Activated T-helper 2 cell treated with anti-CD3 and anti-CD28 coated beads, Interferon-gamma antibody, Interleukin-2, Interleukin-4, amounts not matched to agents 10 μg/mL and 5 μg/mL and 100 μg/mL, durations not matched to agents 14 hours and 24 hours and 36 hours (primary cell): ENCODE results near the gene PEX19. TPM values are rescaled to one million over a fixed set of nuclear protein-coding genes. Genes with fewer than 3 reads are reported as not detected.

Experiments used
- DNase-seq: peaks from one replicate; pipeline ENCODE4 v3.0.0; 2021; ENCODE audit warnings: low spot score
- H3K27ac Mint-ChIP-seq: one replicate; pipeline ENCODE4 v1.8.0; 2021; ENCODE audit warnings: mixed read lengths
- H3K27me3 Mint-ChIP-seq: one replicate; pipeline ENCODE4 v1.8.0; 2021; ENCODE audit warnings: low read depth, mixed read lengths
- H3K36me3 Mint-ChIP-seq: one replicate; pipeline ENCODE4 v1.8.0; 2021; ENCODE audit warnings: low read depth, mixed read lengths
- H3K4me1 Mint-ChIP-seq: one replicate; pipeline ENCODE4 v1.8.0; 2021; ENCODE audit warnings: low read depth, mixed read lengths
- H3K4me3 Mint-ChIP-seq: one replicate; pipeline ENCODE4 v1.8.0; 2021; ENCODE audit warnings: low read depth, mild to moderate bottlenecking, moderate library complexity, mixed read lengths
- H3K9me3 Mint-ChIP-seq: one replicate; pipeline ENCODE4 v1.8.0; 2021; ENCODE audit warnings: mixed read lengths
- intact Hi-C: fragments of 100-400 bp; cut with micrococcal nuclease; formaldehyde crosslinking; loops from one replicate; pipeline ENCODE4 v1.15.1; 2023
- total RNA-seq: library from RNA; stranded (reverse); gene quantifications from 2 replicates; pipeline ENCODE4 v1.2.3, GENCODE V29; 2022

The PEX19 gene
- 60.9 and 68.5 TPM in 2 replicates for total RNA-seq

GRCh38 chr1:160284782-160285344 lies at the start of gene PEX19:
Gene PEX19 (minus strand): TSS chr1:160285133. CDS start chr1:160285124, 9 bp downstream.
- peaks cover 19% of the 10 kb centered on the region for H3K4me1 Mint-ChIP-seq
- H3K9me3 Mint-ChIP-seq: no peaks in the 10 kb centered on the region
- intact Hi-C loops: loop anchor here (1.0 to 2.0 kb wide), 2 partner anchors 22 to 58 kb away; partner anchors contain the start of genes COPA and NCSTN
- H3K27me3 Mint-ChIP-seq: no peaks in the 10 kb centered on the region
- peak; percentile 92 for DNase-seq
- H3K36me3 Mint-ChIP-seq: peaks cover 52% of the 10 kb centered on the region
- H3K27ac Mint-ChIP-seq: peak within 1 kb of the TSS; percentile 97
- peak within 1 kb of the TSS; percentile 99 for H3K4me3 Mint-ChIP-seq

GRCh38 chr1:160332516-160332915 lies 47.6 kb upstream of the PEX19 start:
- H3K4me3 Mint-ChIP-seq: no peak overlapping the region
- peaks cover 66% of the 10 kb centered on the region for H3K36me3 Mint-ChIP-seq
- no peak overlapping the region for H3K27ac Mint-ChIP-seq
- intact Hi-C loops: no loop called here
- H3K27me3 Mint-ChIP-seq: no peaks in the 10 kb centered on the region
- no peak for DNase-seq
- H3K4me1 Mint-ChIP-seq: no peaks in the 10 kb centered on the region
- H3K9me3 Mint-ChIP-seq: no peaks in the 10 kb centered on the region

DNA sequence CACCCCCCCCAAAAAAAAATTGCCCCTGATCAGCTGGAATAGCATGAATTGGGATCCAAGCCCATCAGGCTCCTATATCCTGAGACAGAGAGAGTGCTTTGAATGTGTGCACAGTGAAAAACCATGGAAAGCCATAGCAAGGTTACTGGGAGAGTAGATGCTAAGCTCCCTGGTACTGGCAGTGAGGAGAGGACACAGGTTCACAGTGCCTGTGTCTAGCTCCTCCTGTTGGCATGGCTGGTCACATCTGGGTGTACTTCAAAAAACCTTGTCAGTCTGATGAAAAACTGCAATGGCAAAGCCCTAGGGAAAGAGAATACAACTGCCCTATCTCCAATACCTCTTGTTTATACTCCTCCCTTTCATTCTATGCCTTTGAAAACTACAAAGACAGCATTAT lies 45.2 kb upstream of the PEX19 start:
- Mint-ChIP-seq H3K4me1 (no peaks in the 10 kb centered on the region), H3K9me3 (no peaks in the 10 kb centered on the region), H3K27ac (no peak overlapping the region), H3K4me3 (no peak overlapping the region), H3K27me3 (no peaks in the 10 kb centered on the region), H3K36me3 (peaks cover 71% of the 10 kb centered on the region)
- intact Hi-C loops: no loop called here
- DNase-seq: no peak

GRCh38 chr1:160328184-160328583 lies 43.3 kb upstream of the PEX19 start:
- DNase-seq: no peak
- Mint-ChIP-seq H3K4me1 (no peaks in the 10 kb centered on the region), H3K36me3 (peaks cover 69% of the 10 kb centered on the region), H3K9me3 (no peaks in the 10 kb centered on the region), H3K27me3 (no peaks in the 10 kb centered on the region), H3K27ac (no peak overlapping the region), H3K4me3 (no peak overlapping the region)
- intact Hi-C loops: no loop called here

GRCh38 chr1:160326418-160326817 lies 41.5 kb upstream of the PEX19 start:
- intact Hi-C loops: no loop called here
- Mint-ChIP-seq H3K27ac (no peak overlapping the region), H3K36me3 (peaks cover 70% of the 10 kb centered on the region), H3K9me3 (no peaks in the 10 kb centered on the region), H3K4me3 (no peak overlapping the region), H3K27me3 (no peaks in the 10 kb centered on the region), H3K4me1 (no peaks in the 10 kb centered on the region)
- DNase-seq: no peak

GRCh38 chr1:160325252-160325651 lies 40.3 kb upstream of the PEX19 start:
- H3K4me3 Mint-ChIP-seq: no peak overlapping the region
- no peak for DNase-seq
- intact Hi-C loops: no loop called here
- H3K27me3 Mint-ChIP-seq: no peaks in the 10 kb centered on the region
- peaks cover 68% of the 10 kb centered on the region for H3K36me3 Mint-ChIP-seq
- no peak overlapping the region for H3K27ac Mint-ChIP-seq
- H3K4me1 Mint-ChIP-seq: no peaks in the 10 kb centered on the region
- no peaks in the 10 kb centered on the region for H3K9me3 Mint-ChIP-seq

GRCh38 chr1:160322831-160323230 lies 37.9 kb upstream of the PEX19 start:
- H3K27ac Mint-ChIP-seq: no peak overlapping the region
- H3K9me3 Mint-ChIP-seq: peaks cover 2% of the 10 kb centered on the region
- DNase-seq: no peak

GRCh38 chr1:160315359-160315758 lies 30.4 kb upstream of the PEX19 start:
- Mint-ChIP-seq H3K4me1 (peaks cover 15% of the 10 kb centered on the region), H3K9me3 (peaks cover 14% of the 10 kb centered on the region), H3K4me3 (no peak overlapping the region), H3K36me3 (peaks cover 88% of the 10 kb centered on the region), H3K27ac (no peak overlapping the region), H3K27me3 (no peaks in the 10 kb centered on the region)
- no peak for DNase-seq
- intact Hi-C loops: no loop called here

More at GRCh38 chr1:160322831-160323230, 37.9 kb upstream of the PEX19 start:
- no peaks in the 10 kb centered on the region for H3K27me3 Mint-ChIP-seq
- H3K4me3 Mint-ChIP-seq: no peak overlapping the region
- H3K36me3 Mint-ChIP-seq: peaks cover 70% of the 10 kb centered on the region
- intact Hi-C loops: no loop called here
- peaks cover 6% of the 10 kb centered on the region for H3K4me1 Mint-ChIP-seq

DNA sequence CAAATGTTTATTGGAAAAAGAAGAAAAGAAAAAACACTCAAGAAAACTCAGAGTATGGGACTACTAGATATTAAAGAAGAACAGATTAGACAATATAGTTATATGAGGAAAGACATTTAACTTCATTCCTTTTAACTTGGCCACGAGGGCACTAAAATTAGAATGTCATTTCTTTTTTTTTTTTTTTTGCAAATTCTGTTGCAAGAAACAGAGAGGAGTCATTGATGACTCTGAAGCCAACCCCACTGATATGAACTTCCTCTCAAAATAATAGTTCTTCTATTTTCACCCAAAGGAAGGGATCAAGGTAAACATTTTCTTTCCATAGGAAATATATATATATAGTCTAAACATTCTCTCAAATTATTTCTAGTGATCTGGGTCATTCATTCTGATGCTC lies 24.6 kb upstream of the PEX19 start:
- intact Hi-C loops: no loop called here
- Mint-ChIP-seq H3K4me1 (no peaks in the 10 kb centered on the region), H3K4me3 (no peak overlapping the region), H3K36me3 (peaks cover 87% of the 10 kb centered on the region), H3K27me3 (no peaks in the 10 kb centered on the region), H3K9me3 (no peaks in the 10 kb centered on the region), H3K27ac (peak overlapping the region; percentile 23)
- DNase-seq: no peak

DNA sequence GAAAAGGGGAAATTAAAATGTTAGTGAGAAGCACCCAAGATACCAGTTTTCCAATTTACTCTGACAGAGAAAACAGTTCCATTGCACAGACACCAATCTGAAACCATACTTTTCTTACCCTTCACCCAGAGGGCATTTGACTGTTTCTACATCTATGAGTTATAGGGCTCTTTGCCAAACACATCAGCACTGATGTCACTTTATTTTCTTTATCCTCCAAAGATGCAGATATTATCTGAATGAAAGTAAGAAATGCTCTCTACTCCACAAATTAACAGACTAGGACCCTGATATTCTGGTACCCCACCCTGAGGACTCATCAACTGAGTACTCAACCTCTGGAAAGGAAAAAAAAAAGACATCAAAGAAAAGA lies 24.2 kb upstream of the PEX19 start:
- Mint-ChIP-seq H3K4me1 (no peaks in the 10 kb centered on the region), H3K36me3 (peaks cover 84% of the 10 kb centered on the region), H3K4me3 (no peak overlapping the region), H3K27me3 (no peaks in the 10 kb centered on the region), H3K27ac (peak overlapping the region; percentile 23), H3K9me3 (no peaks in the 10 kb centered on the region)
- intact Hi-C loops: no loop called here
- no peak for DNase-seq

- no peaks in the 10 kb centered on the region for H3K9me3 Mint-ChIP-seq
- no peak overlapping the region for H3K4me3 Mint-ChIP-seq
- peaks cover 81% of the 10 kb centered on the region for H3K36me3 Mint-ChIP-seq
- H3K27me3 Mint-ChIP-seq: no peaks in the 10 kb centered on the region
- H3K27ac Mint-ChIP-seq: no peak overlapping the region
- DNase-seq: no peak
- H3K4me1 Mint-ChIP-seq: no peaks in the 10 kb centered on the region
- intact Hi-C loops: no loop called here
These were observed 23.7 kb upstream of the PEX19 start for GRCh38 chr1:160308451-160309184.

GRCh38 chr1:160307118-160307791 lies 22.3 kb upstream of the PEX19 start:
- Mint-ChIP-seq H3K4me3 (no peak overlapping the region), H3K9me3 (no peaks in the 10 kb centered on the region), H3K4me1 (no peaks in the 10 kb centered on the region), H3K36me3 (peaks cover 78% of the 10 kb centered on the region), H3K27ac (no peak overlapping the region), H3K27me3 (no peaks in the 10 kb centered on the region)
- DNase-seq: no peak
- intact Hi-C loops: no loop called here

DNA sequence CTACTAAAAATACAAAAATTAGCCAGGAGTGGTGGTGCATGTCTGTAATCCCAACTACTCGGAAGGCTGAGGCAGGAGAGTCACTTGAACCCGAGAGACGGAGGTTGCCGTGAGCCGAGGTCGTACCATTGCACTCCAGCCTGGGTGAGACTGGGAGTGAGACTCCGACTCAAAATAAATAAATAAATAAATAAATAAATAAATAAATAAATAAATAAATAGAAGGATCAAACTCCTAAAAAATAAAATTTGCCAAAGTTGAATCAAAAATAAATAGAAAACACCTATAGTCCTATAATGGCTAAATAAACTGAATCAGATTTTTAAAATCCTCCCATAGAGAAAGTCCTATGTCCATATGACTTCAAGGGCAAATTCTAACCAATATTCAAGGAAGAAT lies 15.2 kb upstream of the PEX19 start:
- no peak overlapping the region for H3K4me3 Mint-ChIP-seq
- no peaks in the 10 kb centered on the region for H3K27me3 Mint-ChIP-seq
- DNase-seq: no peak

More for the DNA sequence above, 15.2 kb upstream of the PEX19 start:
- no peaks in the 10 kb centered on the region for H3K4me1 Mint-ChIP-seq
- H3K9me3 Mint-ChIP-seq: no peaks in the 10 kb centered on the region
- intact Hi-C loops: no loop called here
- H3K27ac Mint-ChIP-seq: no peak overlapping the region
- peaks cover 71% of the 10 kb centered on the region for H3K36me3 Mint-ChIP-seq
